Breast epithelium (tissue), 3 donors: Measurements from ENCODE around the gene NGF.

Experiments
- POLR2A ChIP-seq: fragments of 450-650 bp; IDR thresholded peaks from one replicate; pipeline ENCODE4 v1.6.1; 2016; ENCODE audit warnings: antibody characterized with exemption, mild to moderate bottlenecking, moderate library complexity
- POLR2AphosphoS5 ChIP-seq, 3 donors: sonication (generic); formaldehyde crosslinking; IDR thresholded peaks; one replicate each; pipeline ENCODE4 v1.6.1; 2017; ENCODE audit warnings: antibody characterized with exemption in 3 of 3
- TF ChIP-seq, protein P1 (sequence below), 3 donors: fragments of 450-650 bp; IDR thresholded peaks; one replicate each; pipeline ENCODE4 v1.5.1; 2016 to 2017; ENCODE audit warnings: antibody characterized with exemption in 3 of 3, mild to moderate bottlenecking in 3 of 3, moderate library complexity in 3 of 3

DNA sequence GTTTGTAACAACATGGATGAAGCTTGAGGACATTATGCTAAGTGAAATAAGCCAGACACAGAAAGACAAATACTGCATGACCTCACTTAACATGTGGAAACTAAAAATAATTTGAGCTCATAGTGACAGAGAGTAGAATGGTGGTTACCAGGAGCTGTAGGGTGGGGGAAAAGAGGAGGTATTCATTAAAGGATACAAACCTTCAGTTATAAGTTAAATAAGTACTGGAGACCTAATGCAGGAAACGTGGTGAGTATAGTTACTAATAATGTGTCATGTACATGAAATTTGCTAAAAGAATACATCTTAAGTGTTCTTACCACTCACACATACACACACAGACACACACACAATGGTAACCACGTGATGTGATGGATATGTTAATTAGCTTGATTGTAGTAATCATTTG, 86.7 kb downstream of the NGF start:
- TF ChIP-seq, protein P1, sequence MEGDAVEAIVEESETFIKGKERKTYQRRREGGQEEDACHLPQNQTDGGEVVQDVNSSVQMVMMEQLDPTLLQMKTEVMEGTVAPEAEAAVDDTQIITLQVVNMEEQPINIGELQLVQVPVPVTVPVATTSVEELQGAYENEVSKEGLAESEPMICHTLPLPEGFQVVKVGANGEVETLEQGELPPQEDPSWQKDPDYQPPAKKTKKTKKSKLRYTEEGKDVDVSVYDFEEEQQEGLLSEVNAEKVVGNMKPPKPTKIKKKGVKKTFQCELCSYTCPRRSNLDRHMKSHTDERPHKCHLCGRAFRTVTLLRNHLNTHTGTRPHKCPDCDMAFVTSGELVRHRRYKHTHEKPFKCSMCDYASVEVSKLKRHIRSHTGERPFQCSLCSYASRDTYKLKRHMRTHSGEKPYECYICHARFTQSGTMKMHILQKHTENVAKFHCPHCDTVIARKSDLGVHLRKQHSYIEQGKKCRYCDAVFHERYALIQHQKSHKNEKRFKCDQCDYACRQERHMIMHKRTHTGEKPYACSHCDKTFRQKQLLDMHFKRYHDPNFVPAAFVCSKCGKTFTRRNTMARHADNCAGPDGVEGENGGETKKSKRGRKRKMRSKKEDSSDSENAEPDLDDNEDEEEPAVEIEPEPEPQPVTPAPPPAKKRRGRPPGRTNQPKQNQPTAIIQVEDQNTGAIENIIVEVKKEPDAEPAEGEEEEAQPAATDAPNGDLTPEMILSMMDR (IDR thresholded peaks at IDR 0.05) = no peak
- TF ChIP-seq POLR2A (no peak), POLR2AphosphoS5 (IDR thresholded peaks at IDR 0.05) (no peak)
